GM18858 (cell line): ENCODE data around the gene SCOC.

Experiments
- ATAC-seq: cut with Tn5 transposase; IDR thresholded peaks from one replicate; pipeline ENCODE4 v1.9.1; 2021; ENCODE audit not compliant: unreplicated experiment

The SCOC gene

GRCh38 chr4:140373328-140374129 lies at the start of gene SCOC:
Gene SCOC, plus strand, starts transcription at chr4:140373646. Its CDS starts 5,525 bp downstream, at chr4:140379171.
- ATAC-seq = peak; percentile 88

GRCh38 chr4:140326395-140326993 lies 47.0 kb upstream of the SCOC start:
- no peak for ATAC-seq

GRCh38 chr4:140330311-140330900 lies 43.0 kb upstream of the SCOC start:
- ATAC-seq = no peak

GRCh38 chr4:140331245-140331644 lies 42.2 kb upstream of the SCOC start:
- no peak for ATAC-seq

- ATAC-seq = no peak
Measured at GRCh38 chr4:140331876-140332275, 41.6 kb upstream of the SCOC start.

GRCh38 chr4:140332734-140333133 lies 40.7 kb upstream of the SCOC start:
- no peak for ATAC-seq

GRCh38 chr4:140333523-140333922 lies 39.9 kb upstream of the SCOC start:
- no peak for ATAC-seq

- no peak for ATAC-seq
Measured at GRCh38 chr4:140335076-140335475, 38.4 kb upstream of the SCOC start.

- ATAC-seq = no peak
Measured at GRCh38 chr4:140336730-140337129, 36.7 kb upstream of the SCOC start.

GRCh38 chr4:140342620-140343019 lies 30.8 kb upstream of the SCOC start:
- ATAC-seq = peak; percentile 7

- ATAC-seq = peak; percentile 82
Measured at GRCh38 chr4:140343303-140343702, 30.1 kb upstream of the SCOC start.

- no peak for ATAC-seq
Measured at GRCh38 chr4:140344101-140344500, 29.3 kb upstream of the SCOC start.

GRCh38 chr4:140344621-140345020 lies 28.8 kb upstream of the SCOC start:
- ATAC-seq = no peak

GRCh38 chr4:140346136-140346535 lies 27.3 kb upstream of the SCOC start:
- ATAC-seq = no peak

- ATAC-seq = no peak
Measured at GRCh38 chr4:140349816-140350215, 23.6 kb upstream of the SCOC start.

- ATAC-seq = no peak
Measured at GRCh38 chr4:140351093-140352075, 22.1 kb upstream of the SCOC start.

- no peak for ATAC-seq
Measured at GRCh38 chr4:140353786-140354185, 19.7 kb upstream of the SCOC start.

- no peak for ATAC-seq
Measured at GRCh38 chr4:140355288-140355687, 18.2 kb upstream of the SCOC start.

GRCh38 chr4:140357868-140358267 lies 15.6 kb upstream of the SCOC start:
- no peak for ATAC-seq

- ATAC-seq = no peak
Measured at GRCh38 chr4:140358281-140358680, 15.2 kb upstream of the SCOC start.
